ENCODE data around the gene DPEP2.
A peak's percentile ranks its signal among the peaks of the same experiment; 100 is the strongest.
"Not testable (repeated sequence)": the region's sequence is repeated elsewhere in the genome, so short reads cannot be mapped to it uniquely, and the experiment has no call there.

The DPEP2 gene

GRCh38 chr16:68005211-68005610 is 5.9 kb upstream of the DPEP2 start:
- no peak for DNase-seq (ENCODE audit: low read depth)

- no peak for DNase-seq (ENCODE audit: low read depth)
Observed at GRCh38 chr16:68003031-68003430, 3.7 kb upstream of the DPEP2 start.

- DNase-seq (ENCODE audit: low read depth) = no peak
Observed at GRCh38 chr16:68000450-68000849, 1.2 kb upstream of the DPEP2 start.

GRCh38 chr16:67999985-68000384 is 701 bp upstream of the DPEP2 start:
- no peak for DNase-seq (ENCODE audit: low read depth)

GRCh38 chr16:67998231-67998778 is 979 bp downstream of the DPEP2 start:
- not testable (repeated sequence) for DNase-seq (ENCODE audit: low read depth)

GRCh38 chr16:67996666-67997065 is 2.6 kb downstream of the DPEP2 start:
- DNase-seq (ENCODE audit: low read depth) = no peak

- no peak for DNase-seq (ENCODE audit: low read depth)
Observed at GRCh38 chr16:67995423-67995822, 3.9 kb downstream of the DPEP2 start.

GRCh38 chr16:67994040-67994408 is 5.3 kb downstream of the DPEP2 start:
- DNase-seq (ENCODE audit: low read depth) = not testable (repeated sequence)

GRCh38 chr16:67993207-67994039 is 5.9 kb downstream of the DPEP2 start:
- DNase-seq (ENCODE audit: low read depth) = peak; percentile 66

- DNase-seq (ENCODE audit: low read depth) = no peak
Observed at GRCh38 chr16:67992661-67993206, 6.5 kb downstream of the DPEP2 start.

GRCh38 chr16:67990018-67990386 is 9.3 kb downstream of the DPEP2 start:
- DNase-seq (ENCODE audit: low read depth) = no peak

- no peak for DNase-seq (ENCODE audit: low read depth)
Observed at GRCh38 chr16:67989322-67990017, 9.8 kb downstream of the DPEP2 start.

GRCh38 chr16:67988675-67989074 is 10.6 kb downstream of the DPEP2 start:
- DNase-seq (ENCODE audit: low read depth) = no peak

- DNase-seq (ENCODE audit: low read depth) = no peak
Observed at GRCh38 chr16:67987460-67988160, 11.7 kb downstream of the DPEP2 start.

- no peak for DNase-seq (ENCODE audit: low read depth)
Observed at GRCh38 chr16:67986949-67987348, 12.3 kb downstream of the DPEP2 start.

GRCh38 chr16:67982011-67982696 is 17.1 kb downstream of the DPEP2 start:
- DNase-seq (ENCODE audit: low read depth) = no peak

GRCh38 chr16:67979955-67980678 is 19.2 kb downstream of the DPEP2 start, which contains the start of gene DPEP3:
Gene DPEP3, minus strand, starts transcription at chr16:67980499. Its CDS starts 119 bp downstream, at chr16:67980380.
- no peak for DNase-seq (ENCODE audit: low read depth)

GRCh38 chr16:67977469-67978227 is 21.6 kb downstream of the DPEP2 start:
- DNase-seq (ENCODE audit: low read depth) = no peak

GRCh38 chr16:67977005-67977404 is 22.3 kb downstream of the DPEP2 start:
- DNase-seq (ENCODE audit: low read depth) = no peak

- DNase-seq (ENCODE audit: low read depth) = no peak
Observed at GRCh38 chr16:67976205-67976604, 23.1 kb downstream of the DPEP2 start.

Data from stimulated activated CD8-positive, alpha-beta memory T cell treated with anti-CD3 and anti-CD28 coated beads, Interleukin-12 subunit alpha, Interleukin-12 subunit beta, amount 100 ng/mL, for 1 hour (primary cell).